HepG2 (cell line): ENCODE data around the gene VPS26B. TPM values are rescaled to one million over a fixed set of nuclear protein-coding genes. Genes with fewer than 3 reads are reported as not detected.
A peak's percentile ranks its signal among the peaks of the same experiment; 100 is the strongest.

Source experiments
- ESRRA ChIP-seq: sonication (generic); formaldehyde crosslinking; IDR thresholded peaks from 2 replicates; pipeline ENCODE4 v1.5.1; 2020; ENCODE audit warnings: mild to moderate bottlenecking, low read depth, missing genetic modification reagents
- HDAC1 ChIP-seq: sonication (generic); formaldehyde crosslinking; IDR thresholded peaks from 2 replicates; pipeline ENCODE4 v1.5.1; 2020; ENCODE audit warnings: mild to moderate bottlenecking, missing genetic modification reagents
- HNRNPLL ChIP-seq: fragments of 200-400 bp; formaldehyde crosslinking; IDR thresholded peaks from 2 replicates; pipeline ENCODE4 v1.6.1; 2017; ENCODE audit warnings: mild to moderate bottlenecking, low read depth, low read length; ENCODE audit not compliant: poor library complexity, severe bottlenecking
- IRF1 ChIP-seq: sonication (generic); formaldehyde crosslinking; IDR thresholded peaks from 2 replicates; pipeline ENCODE4 v1.4.0; 2020; ENCODE audit warnings: low read depth, mild to moderate bottlenecking, missing genetic modification reagents
- JUN ChIP-seq: sonication (generic); formaldehyde crosslinking; IDR thresholded peaks from 2 replicates; pipeline ENCODE4 v1.4.0; 2020; ENCODE audit warnings: mild to moderate bottlenecking, missing genetic modification reagents
- KAT8 ChIP-seq: IDR thresholded peaks from 2 replicates; pipeline ENCODE4 v1.6.1; 2016; ENCODE audit warnings: missing genetic modification reagents, missing compliant biosample characterization
- MXD3 ChIP-seq: IDR thresholded peaks from 2 replicates; pipeline ENCODE4 v1.6.1; 2016; ENCODE audit warnings: mild to moderate bottlenecking, missing biosample characterization, missing genetic modification reagents
- RFX5 ChIP-seq: IDR thresholded peaks from 2 replicates; pipeline ENCODE4 v1.6.1; 2011; ENCODE audit warnings: low read depth, low read length, improper control_type of control experiment
- SRSF9 ChIP-seq: fragments of 200-400 bp; formaldehyde crosslinking; IDR thresholded peaks from 2 replicates; pipeline ENCODE4 v1.6.1; 2018; ENCODE audit warnings: borderline replicate concordance, mild to moderate bottlenecking, low read depth, low read length; ENCODE audit not compliant: insufficient read depth, poor library complexity, severe bottlenecking
- TFAP4 ChIP-seq: sonication (generic); IDR thresholded peaks from 2 replicates; pipeline ENCODE4 v1.6.1; 2016; ENCODE audit warnings: low read depth, borderline replicate concordance
- ZBTB34 ChIP-seq: sonication (generic); formaldehyde crosslinking; IDR thresholded peaks from 2 replicates; pipeline ENCODE4 v1.8.0; 2022; ENCODE audit warnings: mild to moderate bottlenecking, missing genetic modification reagents
- ZNF484 ChIP-seq: sonication (generic); formaldehyde crosslinking; IDR thresholded peaks from 2 replicates; pipeline ENCODE4 v1.5.1; 2020; ENCODE audit warnings: mild to moderate bottlenecking, low read depth, missing genetic modification reagents, borderline replicate concordance
- ZNF503 ChIP-seq: sonication (generic); formaldehyde crosslinking; IDR thresholded peaks from 2 replicates; pipeline ENCODE4 v1.4.0; 2020; ENCODE audit warnings: missing genetic modification reagents
- ZNF567 ChIP-seq: sonication (generic); formaldehyde crosslinking; IDR thresholded peaks from 2 replicates; pipeline ENCODE4 v1.8.1; 2023; ENCODE audit warnings: mild to moderate bottlenecking, missing genetic modification reagents, borderline replicate concordance
- ZNF660 ChIP-seq: sonication (generic); formaldehyde crosslinking; IDR thresholded peaks from 2 replicates; pipeline ENCODE4 v1.5.1; 2020; ENCODE audit warnings: mild to moderate bottlenecking, low read depth, missing genetic modification reagents, borderline replicate concordance
- ZNF687 ChIP-seq: sonication (generic); formaldehyde crosslinking; IDR thresholded peaks from 2 replicates; pipeline ENCODE4 v1.5.1; 2020; ENCODE audit warnings: mild to moderate bottlenecking, missing genetic modification reagents, moderate library complexity
- ZNF740 ChIP-seq: sonication (generic); formaldehyde crosslinking; IDR thresholded peaks from 2 replicates; pipeline ENCODE4 v1.4.0; 2020; ENCODE audit warnings: missing genetic modification reagents
- ZNF766 ChIP-seq: sonication (generic); formaldehyde crosslinking; IDR thresholded peaks from 2 replicates; pipeline ENCODE4 v1.5.0; 2020; ENCODE audit warnings: missing genetic modification reagents, borderline replicate concordance
- polyA plus RNA-seq, 8 experiments: library from polyadenylated mRNA; depleted of rRNA in 3 of 8; stranded (reverse) in 7 of 8; unstranded in 1 of 8; fragments of >200 nt; fragmentation: Illumina TruSeq in 4 of 8; extraction: Trizol in 4 of 8; gene quantifications; 2 replicates each; pipeline versions ENCODE4 v1.2.1 to v1.2.3, GENCODE V29; 2011 to 2016; ENCODE audit warnings: low read depth in 4 of 8, missing spikeins in 1 of 8, mixed read lengths in 1 of 8; ENCODE audit not compliant: insufficient read depth in 1 of 8
- total RNA-seq, 5 experiments: library from RNA; depleted of rRNA; stranded (reverse); fragments of >200 nt; fragmentation: Illumina TruSeq; extraction: Trizol; gene quantifications; 2 replicates each; pipeline ENCODE4 v1.2.3, GENCODE V29; 2016; ENCODE audit warnings: low read depth in 1 of 5

Gene VPS26B
- total and polyA plus RNA-seq, 2 of the 13 experiments (the other 11 are each of a cell fraction or from before 2014, with no cell fraction given), result 20.2 to 23.2 TPM

- no peak for TF ChIP-seq JUN (CRISPR knock-in tag)
- no peak for TF ChIP-seq IRF1 (CRISPR knock-in tag)
- no peak for TF ChIP-seq ZNF567
- peak; percentile 97 for TF ChIP-seq HNRNPLL
- TF ChIP-seq ZNF660, result no peak
- peak; percentile 93 for TF ChIP-seq KAT8
- TF ChIP-seq ZNF503, result no peak
- no peak for TF ChIP-seq ZNF740 (CRISPR knock-in tag)
- TF ChIP-seq ZNF484 (CRISPR knock-in tag), result no peak
- TF ChIP-seq ESRRA (CRISPR knock-in tag), result no peak
- no peak for TF ChIP-seq ZBTB34 (CRISPR knock-in tag)
- TF ChIP-seq HDAC1 (CRISPR knock-in tag), result peak; percentile 66
- TF ChIP-seq TFAP4, result no peak
- TF ChIP-seq SRSF9, result no peak
- peak; percentile 45; the same call in 1 of the 2 replicates for TF ChIP-seq MXD3 (CRISPR knock-in tag)
- TF ChIP-seq ZNF766 (CRISPR knock-in tag), result no peak
- 0 out of 2 replicates have a peak, but pooled peaks have one; percentile 23 for TF ChIP-seq RFX5
- TF ChIP-seq ZNF687, result peak; percentile 79
Measured at GRCh38 chr11:134253188-134253993, 28.9 kb downstream of the VPS26B start, which contains the start of the genes ACAD8 and THYN1 (continued).
